Thyroid gland (tissue), 4 donors: ENCODE results near the gene FXYD1.

Experiments used
- POLR2A ChIP-seq, 2 donors: fragments of 450-650 bp; IDR thresholded peaks; one replicate each; pipeline ENCODE4 v1.6.1; 2017; ENCODE audit warnings: antibody characterized with exemption in 2 of 2, mild to moderate bottlenecking in 2 of 2, moderate library complexity in 1 of 2
- TF ChIP-seq, protein P1 (sequence below), 6 experiments: fragments of 200-600 bp in 3 of 6; fragments of 450-650 bp in 3 of 6; sonication (generic) in 3 of 6; IDR thresholded peaks; one replicate each; pipeline ENCODE4 v1.5.1; 2016 to 2019; ENCODE audit warnings: antibody characterized with exemption in 6 of 6, mild to moderate bottlenecking in 2 of 6, inconsistent platforms in 1 of 6, moderate library complexity in 1 of 6

DNA sequence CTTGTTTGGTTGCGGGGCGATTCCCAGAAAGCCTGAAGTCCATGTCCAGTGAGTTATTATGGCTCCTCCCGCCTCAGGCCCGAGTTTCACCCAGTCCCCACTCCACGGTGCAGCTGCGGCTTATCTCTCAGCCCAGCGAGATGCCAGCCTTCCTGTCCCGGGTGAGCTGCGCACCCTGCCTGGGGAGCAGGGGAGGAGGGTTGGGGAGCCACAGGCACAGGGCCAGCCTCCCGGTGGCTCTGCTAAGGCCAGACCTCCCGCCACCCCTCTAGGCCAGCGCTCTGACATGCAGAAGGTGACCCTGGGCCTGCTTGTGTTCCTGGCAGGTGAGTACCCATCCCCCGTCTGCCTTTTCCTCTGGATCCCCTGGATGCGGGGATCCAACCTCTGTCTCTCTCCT lies 19.5 kb upstream of the FXYD1 start:
- TF ChIP-seq, protein P1, sequence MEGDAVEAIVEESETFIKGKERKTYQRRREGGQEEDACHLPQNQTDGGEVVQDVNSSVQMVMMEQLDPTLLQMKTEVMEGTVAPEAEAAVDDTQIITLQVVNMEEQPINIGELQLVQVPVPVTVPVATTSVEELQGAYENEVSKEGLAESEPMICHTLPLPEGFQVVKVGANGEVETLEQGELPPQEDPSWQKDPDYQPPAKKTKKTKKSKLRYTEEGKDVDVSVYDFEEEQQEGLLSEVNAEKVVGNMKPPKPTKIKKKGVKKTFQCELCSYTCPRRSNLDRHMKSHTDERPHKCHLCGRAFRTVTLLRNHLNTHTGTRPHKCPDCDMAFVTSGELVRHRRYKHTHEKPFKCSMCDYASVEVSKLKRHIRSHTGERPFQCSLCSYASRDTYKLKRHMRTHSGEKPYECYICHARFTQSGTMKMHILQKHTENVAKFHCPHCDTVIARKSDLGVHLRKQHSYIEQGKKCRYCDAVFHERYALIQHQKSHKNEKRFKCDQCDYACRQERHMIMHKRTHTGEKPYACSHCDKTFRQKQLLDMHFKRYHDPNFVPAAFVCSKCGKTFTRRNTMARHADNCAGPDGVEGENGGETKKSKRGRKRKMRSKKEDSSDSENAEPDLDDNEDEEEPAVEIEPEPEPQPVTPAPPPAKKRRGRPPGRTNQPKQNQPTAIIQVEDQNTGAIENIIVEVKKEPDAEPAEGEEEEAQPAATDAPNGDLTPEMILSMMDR (IDR thresholded peaks at IDR 0.05): no peak
- no peak for TF ChIP-seq POLR2A (IDR thresholded peaks at IDR 0.05)
